ENCODE data around the gene MAP3K9.

DNA sequence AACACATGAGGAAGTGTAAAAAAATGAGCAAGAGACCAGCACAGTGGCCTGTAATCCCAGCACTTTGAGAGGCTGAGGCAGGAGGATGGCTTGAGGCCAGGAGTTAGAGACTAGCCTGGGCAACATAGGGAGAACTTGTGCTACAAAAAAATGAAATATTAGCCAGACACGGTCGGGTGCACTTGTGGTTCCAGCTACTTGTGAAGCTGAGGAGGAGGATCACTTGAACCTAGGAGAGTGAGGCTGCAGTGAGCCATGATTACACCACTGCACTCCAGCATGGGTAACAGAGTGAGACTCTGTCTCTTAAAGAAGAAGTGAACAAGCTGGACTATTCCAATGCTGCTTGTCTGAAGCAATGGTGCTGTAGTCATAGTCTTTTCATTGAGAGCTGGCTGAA is 36.3 kb upstream of the MAP3K9 start:
- no peak for TF ChIP-seq STAT6 (CRISPR knock-in tag; conservative IDR thresholded peaks at IDR 0.05; ENCODE audit: low read depth)
- TF ChIP-seq ZNF281 (CRISPR knock-in tag; IDR thresholded peaks at IDR 0.05) = no peak
- no peak for TF ChIP-seq CTCF (IDR thresholded peaks at IDR 0.05)
- no peak for TF ChIP-seq ZNF121 (CRISPR knock-in tag; IDR thresholded peaks at IDR 0.05)
- TF ChIP-seq KAT7 (CRISPR knock-in tag; IDR thresholded peaks at IDR 0.05; ENCODE audit: borderline replicate concordance) = no peak
- TF ChIP-seq JUN (CRISPR knock-in tag; IDR thresholded peaks at IDR 0.05) = no peak

Measured in WTC11 (cell line).